ENCODE measurements around the gene SALL2. TPM values are rescaled to one million over a fixed set of nuclear protein-coding genes. Genes with fewer than 3 reads are reported as not detected.

The SALL2 gene
- 10.2 TPM for polyA plus RNA-seq (2013)

DNA sequence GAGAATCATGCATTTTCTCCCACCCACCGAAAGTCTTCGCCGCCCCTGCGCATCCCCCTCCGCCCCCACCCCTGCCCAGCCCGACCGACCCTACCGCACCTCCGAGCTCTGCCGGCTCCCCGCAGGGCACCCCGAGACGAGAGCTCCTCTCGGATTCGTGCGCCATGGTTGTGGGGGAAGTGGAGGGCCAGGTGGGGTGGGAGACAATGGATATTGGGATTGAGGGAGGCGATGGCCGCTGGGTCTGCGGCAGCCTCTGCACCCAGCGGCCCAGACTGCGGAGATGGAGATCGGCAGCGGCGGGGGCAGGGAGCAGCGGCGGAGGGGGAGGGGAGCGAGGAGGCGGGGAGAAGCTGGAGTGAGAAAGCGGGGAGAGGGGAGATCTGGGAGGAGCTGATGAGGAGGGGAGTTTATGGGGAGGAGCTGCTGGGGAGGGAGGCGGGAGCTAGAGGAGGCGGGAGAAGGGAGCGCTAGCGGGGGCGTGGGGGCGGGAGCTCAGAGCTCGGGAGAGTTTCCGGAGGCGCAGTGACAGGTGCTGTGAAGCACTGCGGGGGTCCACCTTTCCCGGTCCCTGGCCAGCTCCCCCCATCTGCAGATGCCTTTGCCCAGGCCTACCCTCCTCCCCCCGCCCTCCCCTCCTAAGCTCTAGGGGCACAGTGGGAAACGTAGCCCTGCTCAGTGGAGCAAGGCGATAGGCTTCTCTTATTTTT is at the start of gene SALL2:
Gene SALL2, minus strand, starts transcription at position 385 of the 710 bp plus-strand sequence. Its CDS starts 219 bp downstream, at position 166.
- Histone ChIP-seq H3K4me3 (ENCODE audit: control insufficient read depth in 1 of 7, extremely low read depth in 1 of 7, insufficient read depth in 4 of 7, low read depth in 2 of 7, low read length in 6 of 7) (peak within 1 kb of the TSS; percentile 23 to 89 (median 72)), H3K9me3 (ENCODE audit: control extremely low read depth in 1 of 5, control insufficient read depth in 4 of 5, insufficient read depth in 2 of 5, low read depth in 1 of 5, low read length in 4 of 5) (no peaks in the 10 kb centered on the region), H3K27me3 (replicated peaks in 2 of 5; ENCODE audit: control insufficient read depth in 4 of 5, insufficient read depth in 5 of 5, low read length in 4 of 5) (peaks cover 0 to 1% (median 0%) of the 10 kb centered on the region in 5 experiments), H3K4me1 (ENCODE audit: control extremely low read depth in 1 of 4, control insufficient read depth in 4 of 4, insufficient read depth in 4 of 4, low read length in 3 of 4) (peaks cover 2 to 22% (median 13%) of the 10 kb centered on the region in 4 experiments), H3K27ac (ENCODE audit: insufficient read depth in 1 of 2, low read depth in 1 of 2, low read length in 2 of 2, poor library complexity in 1 of 2, severe bottlenecking in 2 of 2) (peak within 1 kb of the TSS in 1 of 2 experiments; percentile 64), H3K36me3 (ENCODE audit: control insufficient read depth in 4 of 4, insufficient read depth in 4 of 4, low read length in 3 of 4) (peaks cover 0 to 8% (median 0%) of the 10 kb centered on the region in 4 experiments)
- WGBS (ENCODE audit: insufficient coverage): 0% methylated on average over 11 of the region's 43 CpGs
- DNase-seq: peak; percentile 50 to 76 (median 71)
- ChIA-PET CTCF (interaction anchor here (1.0 to 1.5 kb wide), 6 partner anchors 12 to 45 kb away, joined by 3 to 7 read pairs (median 4); partner anchors contain the start of gene METTL3), POLR2A (interaction anchor here (1.6 to 1.7 kb wide), 2 partner anchors 15 to 28 kb away, joined by 3 to 5 read pairs; partner anchors contain the start of gene METTL3)

- Histone ChIP-seq H3K9me3 (ENCODE audit: control extremely low read depth in 1 of 5, control insufficient read depth in 4 of 5, insufficient read depth in 2 of 5, low read depth in 1 of 5, low read length in 4 of 5) (peaks cover 0 to 3% (median 0%) of the 10 kb centered on the region in 5 experiments), H3K27ac (ENCODE audit: insufficient read depth in 1 of 2, low read depth in 1 of 2, low read length in 2 of 2, poor library complexity in 1 of 2, severe bottlenecking in 2 of 2) (no peak overlapping the region), H3K27me3 (replicated peaks in 2 of 5; ENCODE audit: control insufficient read depth in 4 of 5, insufficient read depth in 5 of 5, low read length in 4 of 5) (peaks cover 0 to 3% (median 0%) of the 10 kb centered on the region in 5 experiments), H3K4me3 (ENCODE audit: control insufficient read depth in 1 of 7, extremely low read depth in 1 of 7, insufficient read depth in 4 of 7, low read depth in 2 of 7, low read length in 6 of 7) (no peak overlapping the region), H3K4me1 (ENCODE audit: control extremely low read depth in 1 of 4, control insufficient read depth in 4 of 4, insufficient read depth in 4 of 4, low read length in 3 of 4) (no peaks in the 10 kb centered on the region), H3K36me3 (ENCODE audit: control insufficient read depth in 4 of 4, insufficient read depth in 4 of 4, low read length in 3 of 4) (no peaks in the 10 kb centered on the region)
- no peak for DNase-seq
- ChIA-PET POLR2A (no interaction called here), CTCF (interaction anchor here (0.6 kb wide), 1 partner anchor 83 kb away, joined by 4 read pairs; no protein-coding TSS in a partner anchor)
- 88% methylated on average over 6 of the region's 6 CpGs for WGBS (ENCODE audit: insufficient coverage)
These were observed 49.5 kb upstream of the SALL2 start for GRCh38 chr14:21575661-21576060.

DNA sequence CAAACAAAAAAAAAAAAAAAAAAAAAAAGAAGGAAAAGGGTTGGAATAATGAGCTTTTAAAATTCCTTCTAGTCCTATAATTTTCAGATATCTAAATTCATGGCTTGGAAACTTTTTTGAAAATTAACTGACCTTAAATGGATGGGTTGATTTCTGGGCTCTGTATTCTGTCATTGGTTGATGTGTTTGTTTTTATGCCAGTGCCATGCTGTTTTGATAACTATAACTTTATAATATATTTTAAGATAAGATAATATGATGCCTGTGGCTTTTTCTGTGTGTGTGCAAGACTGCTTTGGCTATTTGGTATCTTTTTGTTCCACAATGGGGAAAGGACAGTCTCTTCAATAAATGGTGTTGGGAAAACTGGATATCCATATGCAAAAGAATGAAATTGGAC is 46.5 kb upstream of the SALL2 start:
- ChIA-PET POLR2A (no interaction called here), CTCF (no interaction called here)
- Histone ChIP-seq H3K27me3 (replicated peaks in 2 of 5; ENCODE audit: control insufficient read depth in 4 of 5, insufficient read depth in 5 of 5, low read length in 4 of 5) (peaks cover 0 to 3% (median 0%) of the 10 kb centered on the region in 5 experiments), H3K9me3 (ENCODE audit: control extremely low read depth in 1 of 5, control insufficient read depth in 4 of 5, insufficient read depth in 2 of 5, low read depth in 1 of 5, low read length in 4 of 5) (peaks cover 0 to 3% (median 0%) of the 10 kb centered on the region in 5 experiments), H3K36me3 (ENCODE audit: control insufficient read depth in 4 of 4, insufficient read depth in 4 of 4, low read length in 3 of 4) (no peaks in the 10 kb centered on the region), H3K27ac (ENCODE audit: insufficient read depth in 1 of 2, low read depth in 1 of 2, low read length in 2 of 2, poor library complexity in 1 of 2, severe bottlenecking in 2 of 2) (no peak overlapping the region), H3K4me3 (ENCODE audit: control insufficient read depth in 1 of 7, extremely low read depth in 1 of 7, insufficient read depth in 4 of 7, low read depth in 2 of 7, low read length in 6 of 7) (no peak overlapping the region), H3K4me1 (ENCODE audit: control extremely low read depth in 1 of 4, control insufficient read depth in 4 of 4, insufficient read depth in 4 of 4, low read length in 3 of 4) (no peaks in the 10 kb centered on the region)
- DNase-seq: no peak

DNA sequence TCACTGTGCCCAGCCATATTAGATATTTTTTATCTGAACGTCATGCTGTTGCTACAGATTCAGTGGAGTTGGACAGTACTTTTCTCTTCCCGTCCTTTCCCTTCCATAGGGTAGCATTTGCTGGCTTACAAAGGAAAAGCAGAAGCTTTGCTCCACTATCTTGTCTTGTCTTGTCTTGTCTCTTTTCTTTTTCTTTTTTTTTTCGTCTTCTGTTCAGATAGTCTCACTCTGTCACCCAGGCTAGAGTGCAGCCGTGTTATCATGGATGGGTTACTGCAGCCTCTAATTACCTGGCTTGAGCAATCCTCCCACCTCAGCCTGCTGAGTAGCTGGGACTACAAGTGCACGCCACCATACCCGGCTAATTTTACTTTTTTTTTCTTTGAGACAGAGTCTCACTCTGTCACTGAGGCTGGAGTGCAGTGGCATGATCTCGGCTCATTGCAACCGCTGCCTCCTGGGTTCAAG is 32.6 kb upstream of the SALL2 start:
- POLR2A ChIA-PET: interaction anchor here (1.3 kb wide), 1 partner anchor 58 kb away, joined by 3 read pairs; no protein-coding TSS in a partner anchor
- WGBS (ENCODE audit: insufficient coverage): 100% methylated on average over 8 of the region's 8 CpGs
- H3K27me3 ChIP-seq (replicated peaks in 2 of 5; ENCODE audit: control insufficient read depth in 4 of 5, insufficient read depth in 5 of 5, low read length in 4 of 5): no peaks in the 10 kb centered on the region
- H3K4me3 ChIP-seq (ENCODE audit: control insufficient read depth in 1 of 7, extremely low read depth in 1 of 7, insufficient read depth in 4 of 7, low read depth in 2 of 7, low read length in 6 of 7): no peak overlapping the region
- peaks cover 0 to 6% (median 2%) of the 10 kb centered on the region in 4 experiments for H3K4me1 ChIP-seq (ENCODE audit: control extremely low read depth in 1 of 4, control insufficient read depth in 4 of 4, insufficient read depth in 4 of 4, low read length in 3 of 4)
- CTCF ChIA-PET: interaction anchor here (0.9 to 10.2 kb wide), 2 partner anchors 48 to 61 kb away, joined by 4 to 130 read pairs; partner anchors contain the start of gene METTL3
- no peak overlapping the region for H3K27ac ChIP-seq (ENCODE audit: insufficient read depth in 1 of 2, low read depth in 1 of 2, low read length in 2 of 2, poor library complexity in 1 of 2, severe bottlenecking in 2 of 2)
- H3K9me3 ChIP-seq (ENCODE audit: control extremely low read depth in 1 of 5, control insufficient read depth in 4 of 5, insufficient read depth in 2 of 5, low read depth in 1 of 5, low read length in 4 of 5): no peaks in the 10 kb centered on the region
- no peak for DNase-seq
- H3K36me3 ChIP-seq (ENCODE audit: control insufficient read depth in 4 of 4, insufficient read depth in 4 of 4, low read length in 3 of 4): no peaks in the 10 kb centered on the region

DNA sequence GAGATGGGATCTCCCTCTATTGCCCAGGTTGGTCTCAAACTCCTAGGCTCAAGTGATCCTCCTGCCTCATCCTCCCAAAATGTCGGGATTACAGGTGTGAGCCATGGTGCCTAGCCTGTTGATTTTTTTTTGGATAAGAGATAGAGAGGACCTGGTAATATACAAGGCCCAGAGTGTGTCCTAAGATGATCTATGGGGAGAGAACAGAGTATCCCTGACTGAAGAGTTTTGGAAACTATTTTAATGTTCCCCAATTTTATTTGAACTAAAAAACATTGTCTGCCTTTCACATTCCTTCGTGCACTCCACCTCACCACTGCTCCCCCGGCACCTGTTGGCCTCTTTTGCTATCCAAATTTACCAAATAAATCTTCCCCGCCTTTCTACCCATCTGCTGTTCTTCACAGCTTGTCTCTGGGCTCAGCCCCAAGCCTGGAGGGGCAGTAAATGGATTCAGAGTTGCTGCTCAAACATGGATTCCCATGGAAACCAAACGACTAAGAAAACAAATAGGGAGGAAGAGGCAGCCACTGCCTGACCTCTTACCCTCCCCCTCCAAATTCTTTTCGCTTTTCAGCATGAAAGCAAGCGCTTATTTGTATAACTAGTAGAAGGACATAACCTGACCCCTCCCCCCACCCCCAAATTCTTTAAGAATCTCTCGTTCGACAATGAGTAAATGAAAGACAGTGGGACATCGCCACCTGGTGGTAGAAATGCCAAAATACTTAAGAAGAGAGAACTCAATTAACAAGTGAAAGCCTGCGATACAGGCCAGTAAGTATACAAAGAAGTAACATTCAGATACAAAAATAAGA is 31.1 kb upstream of the SALL2 start:
- WGBS (ENCODE audit: insufficient coverage): 53% methylated on average over 3 of the region's 11 CpGs
- Histone ChIP-seq H3K27me3 (replicated peaks in 2 of 5; ENCODE audit: control insufficient read depth in 4 of 5, insufficient read depth in 5 of 5, low read length in 4 of 5) (peaks cover 0 to 2% (median 0%) of the 10 kb centered on the region in 5 experiments), H3K36me3 (ENCODE audit: control insufficient read depth in 4 of 4, insufficient read depth in 4 of 4, low read length in 3 of 4) (no peaks in the 10 kb centered on the region), H3K27ac (ENCODE audit: insufficient read depth in 1 of 2, low read depth in 1 of 2, low read length in 2 of 2, poor library complexity in 1 of 2, severe bottlenecking in 2 of 2) (peak overlapping the region; percentile 36 to 80), H3K4me3 (ENCODE audit: control insufficient read depth in 1 of 7, extremely low read depth in 1 of 7, insufficient read depth in 4 of 7, low read depth in 2 of 7, low read length in 6 of 7) (peak overlapping the region in 6 of 7 experiments; percentile 36 to 75 (median 51)), H3K4me1 (ENCODE audit: control extremely low read depth in 1 of 4, control insufficient read depth in 4 of 4, insufficient read depth in 4 of 4, low read length in 3 of 4) (peaks cover 0 to 6% (median 2%) of the 10 kb centered on the region in 4 experiments), H3K9me3 (ENCODE audit: control extremely low read depth in 1 of 5, control insufficient read depth in 4 of 5, insufficient read depth in 2 of 5, low read depth in 1 of 5, low read length in 4 of 5) (no peaks in the 10 kb centered on the region)
- POLR2A ChIA-PET: interaction anchor here (1.0 to 1.3 kb wide), 2 partner anchors 52 to 57 kb away, joined by 3 read pairs; no protein-coding TSS in a partner anchor
- DNase-seq: peak; percentile 92 to 96 (median 93)
- CTCF ChIA-PET: interaction anchor here (0.7 to 10.2 kb wide), 9 partner anchors 9 to 120 kb away, joined by 3 to 130 read pairs (median 3); partner anchors contain the start of gene TOX4

- H3K27me3 ChIP-seq (replicated peaks in 2 of 5; ENCODE audit: control insufficient read depth in 4 of 5, insufficient read depth in 5 of 5, low read length in 4 of 5): peaks cover 0 to 2% (median 0%) of the 10 kb centered on the region in 5 experiments
- no peak for DNase-seq
- CTCF ChIA-PET: interaction anchor here (0.7 to 10.2 kb wide), 8 partner anchors 8 to 79 kb away, joined by 3 to 130 read pairs (median 3); partner anchors contain the start of gene TOX4
- H3K4me1 ChIP-seq (ENCODE audit: control extremely low read depth in 1 of 4, control insufficient read depth in 4 of 4, insufficient read depth in 4 of 4, low read length in 3 of 4): peaks cover 0 to 6% (median 2%) of the 10 kb centered on the region in 4 experiments
- no peaks in the 10 kb centered on the region for H3K9me3 ChIP-seq (ENCODE audit: control extremely low read depth in 1 of 5, control insufficient read depth in 4 of 5, insufficient read depth in 2 of 5, low read depth in 1 of 5, low read length in 4 of 5)
- no peak overlapping the region for H3K4me3 ChIP-seq (ENCODE audit: control insufficient read depth in 1 of 7, extremely low read depth in 1 of 7, insufficient read depth in 4 of 7, low read depth in 2 of 7, low read length in 6 of 7)
- POLR2A ChIA-PET: interaction anchor here (0.8 to 1.0 kb wide), 2 partner anchors 51 to 58 kb away, joined by 3 to 4 read pairs; no protein-coding TSS in a partner anchor
- no peaks in the 10 kb centered on the region for H3K36me3 ChIP-seq (ENCODE audit: control insufficient read depth in 4 of 4, insufficient read depth in 4 of 4, low read length in 3 of 4)
- WGBS (ENCODE audit: insufficient coverage): 100% methylated on average over 3 of the region's 5 CpGs
- no peak overlapping the region for H3K27ac ChIP-seq (ENCODE audit: insufficient read depth in 1 of 2, low read depth in 1 of 2, low read length in 2 of 2, poor library complexity in 1 of 2, severe bottlenecking in 2 of 2)
These were observed 30.4 kb upstream of the SALL2 start for GRCh38 chr14:21556378-21557083.
